Glomerular visceral epithelial cell (primary cell): ENCODE measurements around the gene GOLGA7B.

Experiments used
- DNase-seq: peaks from one replicate; pipeline ENCODE4 v3.0.0-alpha.2; 2016; ENCODE audit errors: extremely low spot score

GOLGA7B gene

DNA sequence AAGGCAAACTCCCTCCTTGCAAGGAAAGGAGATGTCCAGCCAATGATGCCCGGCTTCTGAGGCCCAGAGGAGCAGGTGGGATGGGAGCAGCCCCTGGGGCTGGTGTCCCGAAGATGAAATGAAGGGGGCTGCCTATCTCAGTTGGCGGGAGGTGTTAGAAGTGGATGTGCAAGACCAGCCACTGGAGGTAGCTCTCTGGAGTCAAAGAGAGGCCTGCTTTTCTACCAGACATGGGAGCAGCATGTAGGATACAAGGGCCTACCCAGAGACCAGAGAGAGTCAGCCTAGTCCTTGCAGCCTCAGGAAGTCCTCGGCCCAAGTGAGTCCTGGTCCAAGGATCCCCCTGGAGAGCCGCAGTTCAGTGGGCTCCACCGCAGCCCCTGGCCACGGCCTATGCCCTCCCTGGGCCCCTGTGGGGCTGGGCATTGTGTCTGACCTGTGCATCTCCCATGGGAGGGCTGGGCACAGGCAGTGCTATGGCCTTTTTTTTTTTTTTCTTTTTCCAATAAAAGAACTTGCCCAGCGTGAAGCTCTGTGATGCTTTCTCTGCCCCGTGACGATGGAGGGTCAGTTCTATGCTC is 17.7 kb downstream of the GOLGA7B start:
- DNase-seq: no peak

- DNase-seq: no peak
These were observed 18.6 kb downstream of the GOLGA7B start for GRCh38 chr10:97868134-97868685.

GRCh38 chr10:97869091-97870042 is 19.7 kb downstream of the GOLGA7B start:
- peak; percentile 93 for DNase-seq

DNA sequence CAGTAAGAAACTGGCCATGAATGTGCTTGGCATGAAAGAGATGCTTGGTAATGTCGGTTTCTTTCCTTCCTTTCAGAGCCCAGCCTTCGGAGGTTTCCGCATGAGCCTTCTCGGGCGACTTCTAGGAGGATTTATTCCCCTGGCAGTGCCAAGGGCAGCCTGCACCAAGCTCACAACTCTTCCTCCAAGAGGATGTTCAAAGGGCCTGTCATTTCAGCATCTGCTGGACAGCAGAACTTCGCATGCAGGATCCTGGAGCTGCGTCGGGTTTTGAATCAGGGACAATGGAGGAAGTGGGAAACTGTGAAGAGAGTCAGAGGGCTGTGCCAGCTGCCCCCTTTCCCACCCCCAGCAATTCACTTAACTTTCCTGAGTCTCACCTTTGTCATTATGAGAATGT is 21.3 kb downstream of the GOLGA7B start:
- DNase-seq: no peak

DNA sequence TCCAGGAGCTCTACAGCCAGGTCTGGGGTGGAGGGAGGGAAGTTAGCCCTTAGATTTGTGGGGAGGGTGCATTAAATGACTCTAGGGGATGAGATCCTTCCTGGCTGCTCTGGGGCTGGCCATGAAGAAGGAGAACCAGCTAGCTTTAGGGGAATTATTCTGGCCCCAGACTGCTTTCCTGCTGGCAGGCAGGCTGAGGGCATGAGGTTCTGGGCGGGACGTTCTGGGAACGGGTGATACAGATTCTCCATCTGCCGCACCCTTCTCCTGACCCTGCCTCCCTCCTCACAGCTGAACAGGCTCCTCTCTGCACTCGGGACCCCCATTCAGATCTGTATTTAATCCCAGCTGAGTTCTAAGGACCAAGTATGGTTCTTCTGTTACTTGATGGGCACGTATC is 23.9 kb downstream of the GOLGA7B start:
- DNase-seq: no peak

GRCh38 chr10:97874332-97874731 is 24.7 kb downstream of the GOLGA7B start:
- DNase-seq: no peak

- DNase-seq: no peak
These were observed 25.7 kb downstream of the GOLGA7B start for GRCh38 chr10:97875391-97875790.

DNA sequence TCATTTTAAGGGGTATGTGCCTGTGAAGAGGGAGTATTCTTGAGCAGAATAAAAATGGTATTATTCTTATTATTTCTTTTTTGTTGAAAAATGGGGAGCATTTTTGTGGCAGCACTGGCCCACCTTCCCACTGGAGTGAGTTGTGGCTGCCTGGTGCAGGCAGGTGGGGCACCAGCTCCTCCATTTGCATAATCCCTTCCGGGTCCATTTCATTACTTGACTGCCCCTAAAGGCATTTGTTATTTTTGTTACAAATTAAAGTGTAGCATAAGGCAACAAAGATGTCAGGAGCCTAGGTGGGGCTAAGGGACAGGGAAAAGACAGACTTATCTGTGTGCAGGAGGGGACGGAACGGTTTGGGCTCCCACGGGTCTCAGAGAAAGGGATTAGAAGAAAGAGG is 26.8 kb downstream of the GOLGA7B start:
- DNase-seq: no peak

DNA sequence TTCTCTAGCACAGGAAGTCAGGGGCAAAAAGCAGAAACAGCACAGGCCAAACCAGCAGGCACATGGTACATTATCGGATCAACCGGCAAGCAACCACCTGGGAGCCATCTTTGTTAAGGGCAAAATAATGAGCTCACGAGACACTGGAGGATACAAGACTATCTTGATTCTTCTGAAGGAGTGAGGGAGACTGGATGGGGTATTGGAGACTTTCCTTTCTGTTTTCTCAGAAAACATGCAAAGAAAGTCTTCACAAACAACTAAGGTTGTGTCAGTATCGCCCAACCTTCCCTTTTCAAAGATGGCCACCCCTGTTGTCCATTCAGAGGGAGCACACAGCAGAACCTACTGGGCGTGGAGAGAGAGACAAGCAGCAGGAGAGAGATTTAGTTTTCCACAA is 29.6 kb downstream of the GOLGA7B start:
- DNase-seq: no peak

GRCh38 chr10:97880109-97880508 is 30.5 kb downstream of the GOLGA7B start:
- no peak for DNase-seq

GRCh38 chr10:97882142-97883091 is 32.8 kb downstream of the GOLGA7B start:
- DNase-seq: peak; percentile 100

GRCh38 chr10:97883092-97883485 is 33.4 kb downstream of the GOLGA7B start:
- DNase-seq: no peak

GRCh38 chr10:97886286-97886685 is 36.6 kb downstream of the GOLGA7B start:
- DNase-seq: no peak

- peak; percentile 18 for DNase-seq
These were observed 37.8 kb downstream of the GOLGA7B start for GRCh38 chr10:97887399-97887798.

GRCh38 chr10:97888134-97888533 is 38.5 kb downstream of the GOLGA7B start:
- DNase-seq: no peak

- peak; percentile 93 for DNase-seq
These were observed 39.1 kb downstream of the GOLGA7B start for GRCh38 chr10:97888641-97889262.

GRCh38 chr10:97889461-97890265 is 40.0 kb downstream of the GOLGA7B start:
- peak; percentile 98 for DNase-seq

DNA sequence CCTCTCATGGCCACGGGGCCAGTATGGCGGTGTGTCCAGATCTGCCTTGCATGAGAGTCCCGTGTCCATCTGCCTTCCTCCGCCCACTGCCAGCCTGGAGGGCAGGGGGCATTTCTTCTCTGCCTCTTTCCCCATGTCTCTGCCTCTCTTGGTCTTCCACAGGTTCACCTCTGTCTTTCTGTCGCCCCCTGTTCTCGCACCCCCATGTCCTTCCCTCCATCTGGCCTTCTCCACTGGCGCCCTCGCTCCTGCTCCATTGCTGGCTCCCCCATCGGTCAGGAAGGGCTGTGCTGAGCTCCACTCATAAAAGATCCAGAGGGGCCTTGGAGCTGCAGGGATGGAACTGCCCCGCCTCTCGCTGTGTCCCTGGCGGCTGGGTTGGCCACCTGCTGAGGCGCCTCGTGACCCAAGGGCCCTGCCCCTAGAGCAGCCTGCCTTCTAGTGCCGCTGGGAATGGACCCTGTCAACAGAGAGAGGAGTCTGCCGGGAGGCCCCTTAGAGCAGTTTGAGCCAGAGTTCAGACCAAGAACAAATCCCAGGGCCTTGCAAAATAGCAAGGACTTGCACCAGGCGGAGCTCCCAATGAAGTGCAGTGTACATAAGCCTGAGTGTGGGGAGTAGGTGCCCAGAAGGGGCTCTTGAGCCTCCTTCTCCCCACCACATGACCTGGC is 42.0 kb downstream of the GOLGA7B start:
- DNase-seq: no peak

DNA sequence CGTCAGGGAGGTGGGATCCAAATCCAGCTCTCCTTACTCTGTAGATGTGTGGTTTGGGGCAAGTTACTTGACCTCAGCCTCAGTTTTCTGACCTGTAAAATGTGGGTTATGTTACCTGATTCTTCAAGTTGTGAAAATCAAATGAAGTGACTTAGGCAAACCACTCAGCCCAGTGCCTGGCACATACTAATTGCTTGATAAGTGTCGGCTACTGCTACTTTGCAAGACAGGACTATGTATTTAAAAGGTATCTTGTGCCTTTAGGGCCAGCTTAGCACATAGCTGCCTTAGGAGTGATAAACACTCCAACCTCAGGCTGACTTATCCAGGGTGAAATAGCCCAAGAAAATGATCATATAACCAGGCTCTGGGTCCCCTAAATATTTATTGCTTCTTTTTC is 42.9 kb downstream of the GOLGA7B start:
- no peak for DNase-seq

DNA sequence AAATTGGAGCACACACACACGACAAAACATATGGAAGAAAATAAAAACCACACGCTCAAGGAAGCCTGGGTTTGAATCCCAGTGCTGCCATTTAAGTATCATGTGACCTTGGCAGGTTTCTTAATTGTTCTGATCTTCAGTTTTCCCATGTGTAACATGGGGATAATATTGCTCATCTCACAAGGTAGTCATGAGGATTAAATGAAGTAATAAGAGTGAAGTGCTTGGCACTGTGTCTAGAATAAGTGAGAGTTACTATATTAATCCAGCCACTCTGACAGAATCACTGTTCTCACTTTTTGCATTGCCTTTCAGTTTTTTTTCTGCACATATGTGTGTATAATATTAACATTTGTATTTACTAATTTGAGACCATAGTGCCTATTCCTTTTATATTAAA is 43.3 kb downstream of the GOLGA7B start:
- DNase-seq: no peak
